GM18951 (cell line): ENCODE data around the gene TCEA2.

Source experiments
- POLR2A ChIP-seq: IDR thresholded peaks from 4 replicates; pipeline ENCODE4 v1.6.1; 2011; ENCODE audit warnings: mild to moderate bottlenecking; ENCODE audit not compliant: insufficient read length, insufficient read depth; ENCODE audit errors: extremely low read depth
- in situ Hi-C: fragments of 300-500 bp; cut with MboI; formaldehyde crosslinking; loops from one replicate; pipeline ENCODE4 v1.12.0; 2022; ENCODE audit warnings: low sequenced_read_pairs, mixed read lengths, inconsistent platforms; ENCODE audit not compliant: unreplicated experiment

TCEA2 gene

DNA sequence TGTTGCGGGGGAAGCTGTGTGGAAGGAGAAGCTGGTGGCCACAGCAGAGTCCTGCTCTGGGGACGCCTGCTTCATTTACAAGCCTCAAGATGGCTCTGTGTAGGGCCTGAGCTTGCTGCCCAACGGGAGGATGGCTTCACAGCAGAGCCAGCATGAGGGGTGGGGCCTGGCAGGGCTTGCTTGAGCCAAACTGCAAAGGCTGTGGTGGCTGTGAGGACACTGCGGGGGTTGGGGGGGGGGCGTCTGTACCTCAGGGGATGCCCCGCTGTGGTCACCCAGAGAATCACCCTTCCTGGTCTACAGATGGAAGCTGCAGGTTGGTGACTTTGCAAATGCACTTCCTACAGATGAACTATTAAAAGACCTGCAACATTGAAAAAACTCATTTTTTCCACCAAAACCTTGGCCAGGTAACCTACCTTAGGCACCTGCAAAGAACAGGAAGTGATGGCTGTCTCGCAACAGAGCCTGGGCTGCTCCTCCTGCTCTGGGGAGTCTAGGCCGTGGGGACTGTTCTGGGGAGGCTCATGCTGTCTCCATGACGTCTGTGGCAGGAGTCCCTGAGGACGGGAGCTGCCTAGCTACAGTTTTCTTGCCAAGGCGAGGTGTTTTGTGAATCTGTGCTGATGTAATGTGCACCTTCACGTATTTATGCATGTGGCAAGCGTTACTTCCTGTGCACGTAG, 37.0 kb downstream of the TCEA2 start:
- no peak for TF ChIP-seq POLR2A
- in situ Hi-C loops, result no loop called here

DNA sequence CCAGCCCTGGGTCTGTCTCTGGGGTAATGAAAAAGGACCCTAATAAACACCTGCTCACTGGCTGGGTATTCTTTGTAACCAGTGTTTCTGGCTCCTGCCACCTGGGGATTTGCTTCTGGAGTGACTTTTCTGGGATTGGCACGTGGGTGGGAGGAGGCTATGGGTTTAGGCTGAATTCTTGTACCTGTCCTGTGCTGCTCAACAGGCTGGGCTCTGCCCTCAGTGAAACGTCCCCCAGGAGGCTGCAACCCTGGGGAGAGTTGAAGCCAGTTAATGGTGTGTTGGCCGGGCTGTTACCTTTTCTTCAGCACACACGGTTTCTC, 37.5 kb downstream of the TCEA2 start:
- no peak for TF ChIP-seq POLR2A
- in situ Hi-C loops, result no loop called here

GRCh38 chr20:64100946-64101688, 38.1 kb downstream of the TCEA2 start:
- in situ Hi-C loops, result no loop called here
- TF ChIP-seq POLR2A, result no peak

DNA sequence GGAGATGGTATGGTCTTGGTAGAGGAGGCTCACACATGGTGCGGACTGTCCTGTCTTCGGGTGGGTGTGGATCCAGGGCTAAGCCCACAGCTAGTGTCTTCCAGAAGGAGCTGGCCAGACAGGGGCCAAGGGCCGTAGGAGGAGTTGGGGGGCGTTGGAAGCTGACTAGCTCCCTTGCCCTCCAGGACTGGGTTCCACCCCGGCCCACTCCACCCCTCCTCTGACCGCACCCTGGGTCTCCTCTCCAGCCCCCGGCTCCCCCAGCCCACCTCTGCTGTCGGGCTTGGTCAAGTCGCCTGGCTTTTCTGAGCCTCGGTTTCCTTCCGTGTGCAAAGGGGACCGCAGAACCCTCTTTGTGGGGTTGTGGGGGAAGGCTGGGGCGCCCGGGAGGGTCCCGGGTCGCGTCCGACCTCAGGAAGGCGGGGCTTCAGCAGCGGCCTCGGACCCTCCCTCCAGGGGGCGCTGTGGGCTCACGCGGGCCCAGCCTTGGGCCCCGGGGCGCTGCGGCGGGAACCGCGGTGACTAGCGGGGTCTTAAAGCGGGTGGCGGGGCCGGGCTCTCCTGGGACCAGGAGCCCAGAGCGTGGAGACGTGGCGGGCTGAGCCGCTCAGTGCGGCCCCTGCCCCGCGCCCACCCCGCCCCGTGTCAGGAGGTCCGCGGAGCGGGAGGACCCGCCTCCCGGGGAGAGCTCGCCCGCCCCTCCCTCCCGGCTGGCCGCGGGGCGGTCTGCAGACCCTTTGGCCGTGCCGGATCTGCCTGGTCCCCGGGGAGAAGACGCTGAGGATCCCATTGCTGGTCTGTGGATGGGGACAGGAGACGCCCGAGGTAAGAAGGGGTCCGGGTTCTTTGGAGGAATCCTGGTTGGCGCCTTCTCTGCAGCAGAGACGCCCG, 39.0 kb downstream of the TCEA2 start:
- in situ Hi-C loops, result no loop called here
- TF ChIP-seq POLR2A, result no peak

- no peak for TF ChIP-seq POLR2A
- in situ Hi-C loops, result no loop called here
These were observed 39.8 kb downstream of the TCEA2 start for GRCh38 chr20:64102647-64103354.

DNA sequence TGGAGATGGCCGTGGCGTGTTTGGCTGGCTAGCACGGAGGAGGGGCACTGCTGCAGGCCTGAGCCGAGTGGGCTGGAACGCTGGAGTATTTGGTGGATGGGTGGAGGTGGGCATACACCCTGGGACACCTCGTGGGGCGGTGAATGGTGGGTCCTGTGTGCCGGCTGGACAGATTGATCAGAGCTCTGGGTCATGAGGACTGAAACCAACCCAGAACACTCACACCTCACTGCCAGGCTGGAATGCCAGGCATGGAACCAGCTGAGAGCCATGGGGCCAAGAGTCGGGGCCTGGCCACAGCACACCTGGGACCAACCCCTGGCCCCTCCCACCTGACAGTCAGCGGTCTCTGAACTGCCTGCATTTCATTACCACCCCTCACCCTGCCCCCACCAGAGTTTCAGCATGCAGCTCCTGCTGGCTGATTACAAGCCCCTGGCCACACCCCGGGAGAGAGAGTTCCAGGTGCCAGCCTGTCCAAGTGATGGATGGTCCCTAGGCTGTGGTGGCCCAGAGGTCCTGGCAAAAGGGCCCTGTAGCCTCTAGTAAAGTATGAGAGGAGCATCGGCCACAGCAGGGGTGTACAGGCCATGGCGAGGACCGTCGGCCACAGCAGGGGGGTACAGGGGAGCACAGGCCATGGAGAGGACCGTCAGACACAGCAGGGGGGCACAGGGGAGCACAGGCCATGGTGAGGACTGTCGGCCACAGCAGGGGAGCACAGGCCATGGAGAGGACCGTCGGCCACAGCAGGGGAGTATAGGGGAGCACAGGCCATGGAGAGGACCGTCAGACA, 41.1 kb downstream of the TCEA2 start:
- TF ChIP-seq POLR2A, result no peak
- in situ Hi-C loops, result no loop called here

GRCh38 chr20:64104667-64105451, 41.9 kb downstream of the TCEA2 start:
- no peak for TF ChIP-seq POLR2A
- in situ Hi-C loops, result no loop called here

DNA sequence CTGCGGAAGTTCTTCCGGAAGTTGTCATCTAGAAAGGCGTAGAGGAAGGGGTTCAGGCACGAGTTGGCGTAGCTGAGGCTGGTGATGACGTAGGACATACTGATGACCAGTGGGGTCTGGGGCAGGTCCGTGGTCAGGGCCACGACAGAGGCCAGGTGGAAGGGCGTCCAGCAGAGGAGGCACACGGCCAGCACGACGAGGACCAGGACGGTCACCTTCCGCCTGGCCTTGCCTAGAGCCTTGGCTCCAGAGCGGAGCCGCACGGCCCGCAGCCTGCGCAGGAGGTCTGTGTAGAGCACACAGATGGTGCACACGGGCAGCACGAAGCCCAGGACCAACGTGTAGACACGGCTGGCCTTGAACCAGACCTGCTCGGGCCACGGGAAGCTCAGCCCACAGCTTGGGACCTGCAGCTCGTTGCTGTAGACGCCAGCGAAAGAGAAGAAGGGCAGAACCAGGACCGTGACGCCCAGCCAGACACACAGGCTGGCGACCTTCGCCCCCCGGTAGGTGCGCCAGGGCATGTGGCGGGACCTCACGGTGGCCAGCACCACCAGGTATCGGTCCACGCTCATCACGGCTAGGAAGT, 42.9 kb downstream of the TCEA2 start:
- in situ Hi-C loops, result no loop called here
- no peak for TF ChIP-seq POLR2A

- in situ Hi-C loops, result no loop called here
- TF ChIP-seq POLR2A, result no peak
These were observed 43.5 kb downstream of the TCEA2 start for GRCh38 chr20:64106435-64106961.

DNA sequence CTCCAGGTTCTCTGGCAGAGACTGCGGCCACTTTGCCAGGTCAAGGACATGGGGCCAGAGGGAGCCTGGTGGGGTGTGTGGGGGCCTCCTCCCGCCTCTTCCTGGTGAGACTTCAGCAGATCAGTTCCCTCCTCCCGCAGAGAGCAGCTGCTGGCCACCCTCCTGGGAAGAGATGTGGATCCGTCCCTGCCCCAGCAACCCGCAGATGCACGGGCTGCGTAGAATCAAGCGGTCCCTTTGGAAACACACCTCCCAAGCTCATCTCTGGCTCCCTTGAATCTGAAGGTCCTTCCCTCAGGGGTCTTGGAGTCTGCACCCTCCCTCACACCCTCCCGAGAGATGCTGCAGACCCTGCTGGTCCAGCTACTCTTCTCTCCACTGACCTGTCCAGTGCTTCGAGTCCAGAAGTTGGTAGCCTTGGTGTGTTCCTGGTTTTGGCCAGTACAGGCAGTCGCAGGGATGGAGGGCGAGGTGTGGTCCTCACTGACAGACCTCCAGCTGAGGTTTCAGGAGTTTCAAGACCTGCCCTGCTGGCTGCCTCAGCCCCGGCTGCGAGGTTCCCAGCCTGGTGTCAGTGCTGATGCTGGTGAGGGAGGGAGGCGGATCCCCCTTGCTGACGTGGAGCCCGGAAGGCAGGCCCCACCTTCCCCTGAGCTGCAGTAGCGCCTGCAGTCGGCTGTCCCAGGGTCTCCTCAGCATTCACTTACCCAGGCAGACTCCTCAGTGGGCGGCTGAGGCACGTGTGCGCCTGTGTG, 44.2 kb downstream of the TCEA2 start, which contains the start of gene NPBWR2:
Gene NPBWR2 (minus strand): TSS at position 585 of the 755 bp plus-strand sequence. CDS start 734 bp downstream, outside the sequence.
- in situ Hi-C loops, result no loop called here
- no peak for TF ChIP-seq POLR2A
